Measurements from ENCODE around the gene ADARB2.

Gene ADARB2

GRCh38 chr10:1409392-1409791, 327.9 kb downstream of the ADARB2 start:
- DNase-seq, result no peak
- Mint-ChIP-seq H3K4me1 (peaks cover 6 to 8% of the 10 kb centered on the region in 2 donors), H3K4me3 (no peak overlapping the region), H3K9me3 (no peaks in the 10 kb centered on the region), H3K27me3 (peaks cover 38 to 54% of the 10 kb centered on the region in 2 donors), H3K27ac (no peak overlapping the region), H3K36me3 (no peaks in the 10 kb centered on the region)
- no peak for ATAC-seq (replicated peaks)

- DNase-seq (no peak), ATAC-seq (replicated peaks) (no peak)
- no peaks in the 10 kb centered on the region for H3K9me3 Mint-ChIP-seq
- H3K4me1 Mint-ChIP-seq, result peaks cover 6 to 8% of the 10 kb centered on the region in 2 donors
- no peak overlapping the region for H3K4me3 Mint-ChIP-seq
- H3K27me3 Mint-ChIP-seq, result peaks cover 38 to 56% of the 10 kb centered on the region in 2 donors
- no peaks in the 10 kb centered on the region for H3K36me3 Mint-ChIP-seq
- no peak overlapping the region for H3K27ac Mint-ChIP-seq
Measured at GRCh38 chr10:1408651-1409367, 328.5 kb downstream of the ADARB2 start.

GRCh38 chr10:1406967-1407945, 330.1 kb downstream of the ADARB2 start:
- Mint-ChIP-seq H3K27ac (no peak overlapping the region), H3K27me3 (peaks cover 27 to 57% of the 10 kb centered on the region in 2 donors), H3K9me3 (no peaks in the 10 kb centered on the region), H3K4me3 (no peak overlapping the region), H3K4me1 (peaks cover 0 to 2% of the 10 kb centered on the region in 2 donors), H3K36me3 (no peaks in the 10 kb centered on the region)
- ATAC-seq (replicated peaks) (no peak), DNase-seq (no peak)

- Mint-ChIP-seq H3K36me3 (no peaks in the 10 kb centered on the region), H3K27me3 (peaks cover 27 to 57% of the 10 kb centered on the region in 2 donors), H3K27ac (no peak overlapping the region)
Measured at GRCh38 chr10:1406132-1406966, 331.0 kb downstream of the ADARB2 start.

GRCh38 chr10:1404323-1405260, 332.7 kb downstream of the ADARB2 start:
- DNase-seq (no peak), ATAC-seq (replicated peaks) (no peak)
- no peak overlapping the region for H3K27ac Mint-ChIP-seq
- H3K27me3 Mint-ChIP-seq, result peaks cover 32 to 65% of the 10 kb centered on the region in 2 donors
- H3K4me1 Mint-ChIP-seq, result no peaks in the 10 kb centered on the region
- H3K36me3 Mint-ChIP-seq, result no peaks in the 10 kb centered on the region
- no peaks in the 10 kb centered on the region for H3K9me3 Mint-ChIP-seq
- H3K4me3 Mint-ChIP-seq, result no peak overlapping the region

More at GRCh38 chr10:1406132-1406966, 331.0 kb downstream of the ADARB2 start:
- no peak for ATAC-seq (replicated peaks)
- Mint-ChIP-seq H3K4me1 (no peaks in the 10 kb centered on the region), H3K4me3 (no peak overlapping the region), H3K9me3 (no peaks in the 10 kb centered on the region)
- no peak for DNase-seq

GRCh38 chr10:1403508-1404322, 333.6 kb downstream of the ADARB2 start:
- Mint-ChIP-seq H3K4me1 (no peaks in the 10 kb centered on the region), H3K27me3 (peaks cover 30 to 67% of the 10 kb centered on the region in 2 donors), H3K4me3 (no peak overlapping the region), H3K9me3 (no peaks in the 10 kb centered on the region), H3K27ac (no peak overlapping the region), H3K36me3 (no peaks in the 10 kb centered on the region)
- DNase-seq, result no peak
- ATAC-seq (replicated peaks), result no peak

- Mint-ChIP-seq H3K36me3 (no peaks in the 10 kb centered on the region), H3K9me3 (no peaks in the 10 kb centered on the region), H3K27me3 (peaks cover 38 to 67% of the 10 kb centered on the region in 2 donors), H3K4me1 (no peaks in the 10 kb centered on the region), H3K27ac (no peak overlapping the region), H3K4me3 (no peak overlapping the region)
- no peak for ATAC-seq (replicated peaks)
- no peak for DNase-seq
Measured at GRCh38 chr10:1402816-1403507, 334.4 kb downstream of the ADARB2 start.

GRCh38 chr10:1402016-1402770, 335.1 kb downstream of the ADARB2 start:
- ATAC-seq (replicated peaks) (no peak), DNase-seq (no peak)
- Mint-ChIP-seq H3K4me1 (no peaks in the 10 kb centered on the region), H3K27ac (no peak overlapping the region), H3K4me3 (no peak overlapping the region), H3K9me3 (no peaks in the 10 kb centered on the region), H3K36me3 (no peaks in the 10 kb centered on the region), H3K27me3 (peaks cover 38 to 62% of the 10 kb centered on the region in 2 donors)

GRCh38 chr10:1401071-1401965, 336.0 kb downstream of the ADARB2 start:
- Mint-ChIP-seq H3K9me3 (no peaks in the 10 kb centered on the region), H3K27me3 (peaks cover 38 to 57% of the 10 kb centered on the region in 2 donors), H3K4me1 (no peaks in the 10 kb centered on the region), H3K36me3 (no peaks in the 10 kb centered on the region), H3K27ac (no peak overlapping the region), H3K4me3 (no peak overlapping the region)
- DNase-seq, result no peak
- ATAC-seq (replicated peaks), result no peak

- Mint-ChIP-seq H3K4me3 (no peak overlapping the region), H3K36me3 (no peaks in the 10 kb centered on the region), H3K27ac (no peak overlapping the region), H3K27me3 (peaks cover 31 to 48% of the 10 kb centered on the region in 2 donors), H3K9me3 (no peaks in the 10 kb centered on the region), H3K4me1 (no peaks in the 10 kb centered on the region)
- ATAC-seq (replicated peaks) (no peak), DNase-seq (no peak)
Measured at GRCh38 chr10:1400101-1401070, 336.9 kb downstream of the ADARB2 start.
